Astrocyte of the spinal cord (primary cell): ENCODE data around the gene ELMO1.

ENCODE experiments used
- DNase-seq: peaks from one replicate; pipeline ENCODE4 v3.0.0; 2011; ENCODE audit warnings: low read depth, low spot score
- H3K4me3 ChIP-seq: 2 replicates; pipeline ENCODE4 v1.5.1; 2011; ENCODE audit warnings: low read depth, mild to moderate bottlenecking, low read length, moderate library complexity
- in situ Hi-C: cut with HindIII; loops from 2 replicates; pipeline ENCODE4 v1.10.0; 2017; ENCODE audit warnings: low sequenced_read_pairs
- TF ChIP-seq, protein P1 (sequence below): IDR thresholded peaks from 2 replicates; pipeline ENCODE4 v1.5.1; 2012; ENCODE audit warnings: low read depth, mild to moderate bottlenecking, low read length, inconsistent platforms

ELMO1 gene

DNA sequence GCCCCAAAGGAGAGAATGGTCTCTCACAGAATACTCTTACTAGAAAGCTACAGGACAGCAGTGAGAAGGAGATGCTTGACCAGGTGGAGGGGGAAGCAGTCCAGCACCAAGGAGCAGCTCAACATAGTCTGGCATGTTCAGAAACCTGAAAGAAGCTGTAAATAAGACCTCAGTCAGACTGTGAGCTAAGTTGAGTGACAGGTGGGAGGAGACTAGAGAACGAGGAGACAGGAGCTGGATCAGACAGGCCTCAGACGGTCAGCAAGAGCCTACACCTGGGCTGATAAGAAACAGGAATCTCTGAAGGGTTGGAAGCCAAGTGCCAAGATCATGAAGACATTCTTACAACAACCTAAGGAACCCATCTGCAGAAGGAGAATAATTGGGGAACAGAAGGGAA is 54.5 kb downstream of the ELMO1 start:
- in situ Hi-C loops = no loop called here

DNA sequence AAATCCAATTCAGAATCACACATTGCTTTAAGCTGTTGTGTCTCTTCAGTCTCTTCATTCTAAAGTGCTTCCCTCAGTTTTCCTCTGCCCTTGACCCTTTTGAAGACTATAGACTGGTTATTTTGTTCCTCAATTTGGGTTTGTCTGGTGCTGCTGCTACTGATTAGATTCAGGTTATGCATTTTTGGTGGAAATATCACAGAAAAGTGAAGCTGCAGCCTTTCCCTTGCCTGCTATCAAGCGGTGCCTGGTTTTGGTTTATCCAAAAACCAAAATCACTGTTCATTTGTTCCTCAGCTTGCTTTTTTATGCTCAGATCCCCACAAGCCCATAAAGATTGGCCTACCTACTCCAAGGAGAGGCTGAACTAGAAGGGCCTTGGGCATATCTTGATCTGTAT is 55.2 kb downstream of the ELMO1 start:
- H3K4me3 ChIP-seq = no peak overlapping the region
- DNase-seq = no peak
- in situ Hi-C loops = no loop called here
- TF ChIP-seq, protein P1, sequence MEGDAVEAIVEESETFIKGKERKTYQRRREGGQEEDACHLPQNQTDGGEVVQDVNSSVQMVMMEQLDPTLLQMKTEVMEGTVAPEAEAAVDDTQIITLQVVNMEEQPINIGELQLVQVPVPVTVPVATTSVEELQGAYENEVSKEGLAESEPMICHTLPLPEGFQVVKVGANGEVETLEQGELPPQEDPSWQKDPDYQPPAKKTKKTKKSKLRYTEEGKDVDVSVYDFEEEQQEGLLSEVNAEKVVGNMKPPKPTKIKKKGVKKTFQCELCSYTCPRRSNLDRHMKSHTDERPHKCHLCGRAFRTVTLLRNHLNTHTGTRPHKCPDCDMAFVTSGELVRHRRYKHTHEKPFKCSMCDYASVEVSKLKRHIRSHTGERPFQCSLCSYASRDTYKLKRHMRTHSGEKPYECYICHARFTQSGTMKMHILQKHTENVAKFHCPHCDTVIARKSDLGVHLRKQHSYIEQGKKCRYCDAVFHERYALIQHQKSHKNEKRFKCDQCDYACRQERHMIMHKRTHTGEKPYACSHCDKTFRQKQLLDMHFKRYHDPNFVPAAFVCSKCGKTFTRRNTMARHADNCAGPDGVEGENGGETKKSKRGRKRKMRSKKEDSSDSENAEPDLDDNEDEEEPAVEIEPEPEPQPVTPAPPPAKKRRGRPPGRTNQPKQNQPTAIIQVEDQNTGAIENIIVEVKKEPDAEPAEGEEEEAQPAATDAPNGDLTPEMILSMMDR = no peak

More for the DNA sequence above, 54.5 kb downstream of the ELMO1 start:
- no peak overlapping the region for H3K4me3 ChIP-seq
- no peak for DNase-seq
- TF ChIP-seq, protein P1 = no peak

DNA sequence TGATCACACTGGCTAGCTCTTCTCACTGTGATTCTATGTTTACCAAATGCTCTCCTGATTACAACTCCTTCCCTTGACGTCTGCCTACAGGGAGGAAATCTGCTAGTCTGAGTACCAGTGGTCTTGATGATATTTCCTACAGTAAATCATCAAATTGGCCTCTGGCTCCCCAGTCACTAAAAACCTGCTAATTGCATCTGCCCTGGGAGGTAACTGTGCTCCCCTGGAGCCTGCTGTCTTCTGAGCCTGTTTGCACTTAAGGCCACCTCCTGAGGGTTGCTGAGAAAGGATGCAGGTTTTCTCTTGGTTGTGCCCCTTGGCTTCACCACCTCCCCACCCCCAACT is 56.0 kb downstream of the ELMO1 start:
- in situ Hi-C loops = no loop called here
- DNase-seq = no peak
- TF ChIP-seq, protein P1 = no peak
- H3K4me3 ChIP-seq = no peak overlapping the region

DNA sequence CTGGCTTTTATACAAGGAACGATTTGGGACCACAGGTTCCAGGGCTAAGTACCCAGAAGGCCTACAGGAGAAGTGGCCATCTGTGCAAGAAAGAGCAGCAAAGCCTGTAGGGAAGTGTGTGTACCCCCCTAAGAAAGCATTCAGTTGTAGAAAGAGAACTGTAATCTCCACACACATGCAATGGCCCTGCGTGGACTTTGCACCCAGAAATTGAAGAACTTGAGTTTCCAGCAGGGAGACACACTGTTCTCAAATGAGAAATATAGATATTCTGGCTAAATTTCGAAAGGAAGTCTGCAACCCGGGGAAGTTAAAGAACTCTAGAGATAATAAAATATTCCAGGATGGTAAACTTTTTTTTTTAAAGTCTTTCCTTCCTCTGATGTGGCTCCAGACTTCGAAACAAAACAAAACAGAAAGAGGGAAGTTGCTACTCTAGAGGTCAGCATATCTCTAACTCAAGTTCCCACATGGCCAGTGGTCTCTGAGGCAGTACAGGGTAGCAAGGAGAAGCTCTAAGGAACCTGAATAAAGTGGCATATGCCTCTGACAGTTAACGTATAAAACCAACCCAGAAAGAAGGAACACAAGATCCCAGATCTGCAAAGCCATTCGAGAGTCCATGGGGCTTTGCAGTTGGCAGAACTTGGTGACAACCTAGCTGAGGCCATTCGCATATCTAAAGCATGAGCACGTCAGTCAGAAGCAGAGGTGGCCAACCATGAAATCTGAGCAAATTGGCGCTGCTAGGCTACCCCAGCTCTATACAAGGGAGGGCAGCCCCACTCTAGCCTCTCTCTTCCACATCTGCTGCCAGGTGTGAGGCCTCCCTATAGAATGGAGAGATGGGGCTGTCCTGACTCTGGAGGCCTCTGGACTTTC is 56.6 kb downstream of the ELMO1 start:
- H3K4me3 ChIP-seq = no peak overlapping the region
- TF ChIP-seq, protein P1 = no peak
- in situ Hi-C loops = no loop called here
- DNase-seq = no peak

DNA sequence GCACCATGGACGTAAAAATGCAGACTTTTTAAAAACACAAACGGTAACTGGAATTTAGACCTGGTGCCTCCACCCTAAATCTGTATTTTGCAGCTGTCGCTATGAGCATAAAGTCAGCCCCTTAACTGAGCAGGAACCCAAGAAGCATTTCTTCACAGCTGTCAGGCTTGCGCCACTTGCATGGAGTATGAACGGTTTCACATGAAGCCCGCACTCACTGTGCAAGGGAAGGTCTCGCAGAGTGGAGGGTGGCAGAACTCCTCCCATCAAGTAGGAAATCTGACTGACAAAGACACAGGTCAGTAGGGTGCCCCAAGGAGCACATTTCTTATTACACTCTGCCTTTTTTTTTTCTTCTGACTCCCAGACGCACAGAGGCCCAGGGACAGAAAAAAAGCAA is 58.5 kb downstream of the ELMO1 start:
- in situ Hi-C loops = no loop called here
- H3K4me3 ChIP-seq = no peak overlapping the region
- TF ChIP-seq, protein P1 = no peak
- no peak for DNase-seq

DNA sequence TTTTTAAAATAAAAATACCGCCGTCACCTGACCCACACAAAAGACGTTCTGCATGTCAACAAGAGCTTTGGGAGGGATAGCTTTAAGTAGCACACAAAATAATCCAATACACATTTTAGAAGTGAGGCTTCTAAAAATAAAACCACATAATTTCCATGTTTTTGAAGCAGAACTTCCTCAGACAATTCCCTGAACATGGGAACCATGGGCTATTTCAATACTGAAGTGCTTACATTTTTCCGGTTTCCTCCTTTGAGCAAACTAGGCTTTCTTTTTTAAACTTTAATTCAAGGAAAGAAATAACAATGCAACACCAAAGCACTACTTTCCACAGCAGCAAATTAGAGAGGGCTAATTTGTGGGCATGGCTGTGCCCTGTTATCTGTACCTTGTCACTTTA is 59.9 kb downstream of the ELMO1 start:
- in situ Hi-C loops = no loop called here

More for the DNA sequence above, 59.9 kb downstream of the ELMO1 start:
- DNase-seq = no peak
- TF ChIP-seq, protein P1 = no peak
- H3K4me3 ChIP-seq = no peak overlapping the region
